ENCODE data around the gene NTMT1. TPM values are rescaled to one million over a fixed set of nuclear protein-coding genes. Genes with fewer than 3 reads are reported as not detected.

Gene NTMT1, protein sequence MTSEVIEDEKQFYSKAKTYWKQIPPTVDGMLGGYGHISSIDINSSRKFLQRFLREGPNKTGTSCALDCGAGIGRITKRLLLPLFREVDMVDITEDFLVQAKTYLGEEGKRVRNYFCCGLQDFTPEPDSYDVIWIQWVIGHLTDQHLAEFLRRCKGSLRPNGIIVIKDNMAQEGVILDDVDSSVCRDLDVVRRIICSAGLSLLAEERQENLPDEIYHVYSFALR
- 10 to 100 TPM; 28.9 to 63.1 TPM for total RNA-seq

DNA sequence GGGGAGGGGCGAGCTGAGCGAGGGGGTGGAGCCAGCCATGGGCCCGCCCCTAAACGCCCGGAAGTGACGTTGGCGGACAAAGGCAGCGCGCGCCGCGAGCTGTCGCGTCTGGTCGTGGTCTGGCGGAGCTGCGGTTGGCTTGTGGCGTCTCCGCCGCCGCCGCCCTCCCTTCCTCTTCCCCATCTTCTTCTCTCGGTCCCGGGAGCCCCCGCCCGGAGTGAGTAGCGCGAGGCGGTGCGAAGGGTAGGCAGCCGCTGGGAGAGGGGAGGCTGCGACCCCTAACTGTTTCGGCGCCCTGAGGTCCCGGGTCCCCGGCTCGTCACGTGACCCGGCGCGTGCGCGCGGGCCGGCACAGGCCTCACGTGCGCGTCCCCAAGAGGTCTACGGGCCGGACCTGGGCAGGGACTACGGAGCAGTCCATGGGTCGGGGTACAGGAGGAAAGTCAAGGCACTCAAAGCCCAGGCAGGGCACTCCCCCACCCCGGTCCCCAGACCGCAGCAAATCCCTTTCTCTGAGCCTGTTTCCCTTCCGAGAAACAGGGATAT, at the start of gene NTMT1:
Gene NTMT1, plus strand, starts transcription at position 85 of the 546 bp plus-strand sequence. CDS start 6,541 bp downstream, outside the sequence.
- peaks cover 44 to 49% of the 10 kb centered on the region in 2 donors for H3K4me1 Mint-ChIP-seq (ENCODE audit: low read depth in 2 of 2)
- ATAC-seq (peak; percentile 92 to 96), DNase-seq (ENCODE audit: low spot score) (peak; percentile 89)
- peak within 1 kb of the TSS; percentile 92 for H3K4me3 Mint-ChIP-seq
- no peaks in the 10 kb centered on the region for H3K9me3 Mint-ChIP-seq
- peaks cover 2 to 8% of the 10 kb centered on the region in 2 donors for H3K27me3 Mint-ChIP-seq
- no peaks in the 10 kb centered on the region for H3K36me3 Mint-ChIP-seq
- peak within 1 kb of the TSS; percentile 80 to 83 for H3K27ac Mint-ChIP-seq

DNA sequence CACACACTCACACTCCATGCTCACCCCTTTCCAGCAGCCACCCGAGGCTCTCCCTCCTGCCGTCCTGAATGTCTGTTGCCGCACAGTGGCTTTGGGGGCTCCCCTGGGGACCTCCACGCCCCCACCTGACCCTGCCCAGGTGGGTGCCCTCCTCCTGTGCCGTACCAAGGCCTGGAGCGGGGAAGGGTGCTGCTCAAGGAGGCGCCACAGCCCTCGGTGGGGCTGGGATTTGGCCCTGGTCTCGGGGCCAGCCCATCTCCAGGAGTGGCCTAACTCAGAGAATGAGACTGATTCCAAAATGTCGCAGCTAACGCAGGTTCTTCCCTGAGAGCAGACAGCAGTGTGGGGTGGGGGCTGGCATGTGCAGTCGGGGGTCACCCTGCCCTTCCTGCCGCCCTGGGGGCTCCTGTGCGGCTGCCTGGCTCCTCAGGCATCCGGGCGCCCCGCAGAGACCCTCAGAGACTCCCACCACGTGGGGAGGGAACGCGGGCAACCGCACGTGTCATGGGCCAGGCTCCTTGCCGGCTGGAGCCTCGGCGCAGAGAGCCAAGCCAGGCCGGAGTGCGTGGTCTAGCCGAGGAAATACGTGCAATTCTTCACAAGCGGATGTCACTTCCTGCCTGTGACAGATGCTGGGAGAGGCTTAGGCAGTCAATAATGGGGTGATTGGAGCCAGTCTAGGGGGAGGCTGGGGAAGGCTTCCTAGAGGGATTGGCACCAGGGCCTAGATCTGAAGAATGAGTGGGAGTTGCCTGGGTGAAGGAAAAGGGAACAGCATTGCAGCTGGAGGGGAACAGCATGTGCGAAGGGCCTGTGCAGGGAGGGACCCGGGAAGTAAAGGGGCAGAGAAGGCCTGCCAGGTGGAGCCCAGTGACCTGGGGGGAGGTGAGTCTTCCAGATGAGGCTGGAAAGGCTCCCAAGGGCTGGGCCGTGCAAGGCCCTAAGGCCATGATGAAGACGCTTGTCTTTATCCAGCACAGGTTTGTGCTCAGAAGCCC, 49.1 kb upstream of the NTMT1 start:
- DNase-seq (ENCODE audit: low spot score) (no peak), ATAC-seq (no peak)
- Mint-ChIP-seq H3K36me3 (no peaks in the 10 kb centered on the region), H3K4me1 (ENCODE audit: low read depth in 2 of 2) (peaks cover 0 to 8% of the 10 kb centered on the region in 2 donors), H3K4me3 (no peak overlapping the region), H3K27me3 (peaks cover 5 to 10% of the 10 kb centered on the region in 2 donors), H3K9me3 (no peaks in the 10 kb centered on the region), H3K27ac (no peak overlapping the region)

DNA sequence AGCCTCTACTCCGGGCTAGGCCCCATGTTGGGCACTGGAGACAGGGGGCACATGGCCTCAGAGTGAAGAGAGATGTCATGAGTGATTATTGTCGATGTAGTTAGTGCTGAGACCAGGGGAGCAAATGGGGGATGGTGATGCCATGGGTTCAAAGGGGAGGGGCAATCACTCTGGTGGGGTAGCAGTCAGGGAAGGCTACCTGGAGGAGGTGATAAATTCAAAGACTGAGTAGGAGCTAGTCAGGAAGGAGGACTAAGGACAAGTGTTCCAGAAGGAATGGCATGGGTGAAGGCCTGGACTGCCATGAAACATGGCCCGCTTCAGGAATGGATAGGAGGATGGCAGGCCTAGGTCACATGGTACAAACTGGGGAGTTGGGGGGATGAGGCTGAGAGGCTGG, 46.7 kb upstream of the NTMT1 start:
- Mint-ChIP-seq H3K27me3 (peaks cover 3 to 10% of the 10 kb centered on the region in 2 donors), H3K4me1 (ENCODE audit: low read depth in 2 of 2) (peaks cover 4 to 14% of the 10 kb centered on the region in 2 donors), H3K27ac (no peak overlapping the region), H3K4me3 (no peak overlapping the region), H3K9me3 (no peaks in the 10 kb centered on the region), H3K36me3 (no peaks in the 10 kb centered on the region)
- ATAC-seq (no peak), DNase-seq (ENCODE audit: low spot score) (no peak)

DNA sequence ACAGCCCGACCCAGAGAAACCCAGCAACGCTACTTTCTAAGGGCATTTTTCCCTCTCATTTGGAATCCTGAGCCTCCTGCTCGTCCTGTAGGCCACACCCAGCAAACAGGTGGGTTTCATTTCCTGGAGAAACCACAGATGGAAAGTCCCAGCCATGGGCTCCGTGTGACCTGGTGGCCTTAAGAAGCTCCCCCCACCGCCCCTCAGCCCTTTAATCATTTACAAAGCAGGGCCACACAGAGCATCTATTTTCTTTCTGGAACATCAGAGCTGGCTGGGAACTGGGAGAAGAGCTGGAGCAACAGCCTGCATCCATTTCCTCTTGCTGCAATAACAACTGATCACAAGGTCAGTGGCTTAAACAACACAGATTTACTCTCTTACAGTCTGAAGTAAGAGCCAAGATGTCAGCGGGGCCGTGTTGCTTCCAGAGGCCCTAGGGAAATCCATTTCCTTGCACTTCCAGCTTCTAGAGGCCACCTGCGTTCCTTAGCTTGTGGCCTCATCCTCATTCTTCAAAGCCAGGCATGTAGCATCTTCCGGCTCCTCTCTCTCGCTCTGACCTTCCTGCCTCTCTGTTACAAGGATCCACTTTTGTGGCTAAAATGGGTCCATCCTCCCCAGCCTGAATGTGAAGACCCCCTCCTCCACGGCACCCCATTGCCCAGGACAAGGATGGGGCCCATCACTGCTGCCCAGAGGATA, 45.6 kb upstream of the NTMT1 start:
- Mint-ChIP-seq H3K27me3 (peaks cover 3 to 10% of the 10 kb centered on the region in 2 donors), H3K9me3 (no peaks in the 10 kb centered on the region), H3K36me3 (no peaks in the 10 kb centered on the region), H3K4me3 (no peak overlapping the region), H3K27ac (no peak overlapping the region), H3K4me1 (ENCODE audit: low read depth in 2 of 2) (peaks cover 8 to 17% of the 10 kb centered on the region in 2 donors)
- ATAC-seq (peak in 1 of 2 donors; percentile 2), DNase-seq (ENCODE audit: low spot score) (no peak)

DNA sequence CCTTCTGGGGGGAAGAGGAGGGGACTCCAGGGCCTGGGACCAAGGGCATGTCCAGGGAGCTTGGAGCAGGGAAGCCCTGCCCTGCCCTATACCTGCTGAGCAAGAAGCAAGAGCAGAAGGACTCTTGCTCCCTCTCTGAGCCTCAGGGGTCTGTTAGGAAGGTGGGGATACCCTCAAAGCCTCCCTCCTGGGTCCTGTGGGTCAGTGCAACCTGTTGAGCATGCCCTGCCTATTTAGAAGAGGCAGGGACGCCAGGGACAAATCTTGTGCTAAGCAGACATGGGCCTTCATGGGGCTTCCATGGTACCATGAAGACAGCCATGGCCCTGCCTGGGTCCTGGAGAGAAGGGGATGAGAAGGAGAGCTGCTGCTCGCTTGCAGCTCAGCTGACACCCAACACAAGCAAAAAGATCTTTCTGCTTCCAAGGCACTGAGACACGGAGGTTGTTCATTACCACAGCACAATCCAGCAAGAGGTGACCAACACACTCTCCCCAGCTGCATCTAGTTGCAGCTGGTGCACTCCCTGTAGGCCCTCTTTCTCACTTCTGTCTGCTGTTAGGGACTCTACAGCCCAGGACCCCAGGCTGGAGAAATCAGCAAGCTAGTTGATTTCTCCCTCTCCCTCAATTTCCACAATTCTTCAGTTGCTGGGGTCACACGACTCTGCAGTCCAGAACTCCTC, 44.3 kb upstream of the NTMT1 start:
- Mint-ChIP-seq H3K27ac (no peak overlapping the region), H3K36me3 (no peaks in the 10 kb centered on the region), H3K4me3 (no peak overlapping the region), H3K4me1 (ENCODE audit: low read depth in 2 of 2) (peaks cover 8 to 17% of the 10 kb centered on the region in 2 donors), H3K9me3 (no peaks in the 10 kb centered on the region), H3K27me3 (peaks cover under 1 to 3% of the 10 kb centered on the region in 2 donors)
- no peak for DNase-seq (ENCODE audit: low spot score)
- no peak for ATAC-seq

DNA sequence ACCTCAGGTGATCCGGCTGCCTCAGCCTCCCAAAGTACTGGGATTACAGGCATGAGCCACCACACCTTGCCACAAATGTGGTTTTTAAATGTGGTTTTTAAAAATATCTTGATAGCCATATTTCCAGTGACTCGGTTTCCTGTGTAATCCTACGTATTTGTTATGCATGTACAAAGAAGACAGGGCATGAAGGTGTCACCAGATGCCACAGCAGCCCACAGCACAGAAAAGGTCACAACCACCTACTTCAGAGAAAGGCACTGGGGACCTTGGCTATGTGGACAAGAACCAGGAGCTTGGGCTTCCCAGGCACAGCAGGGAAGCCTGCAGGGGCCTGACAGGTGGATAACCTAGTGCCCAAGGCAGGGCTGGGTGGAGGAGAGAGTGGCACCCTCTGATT, 43.1 kb upstream of the NTMT1 start:
- H3K27ac Mint-ChIP-seq: no peak overlapping the region
- DNase-seq (ENCODE audit: low spot score) (no peak), ATAC-seq (no peak)
- H3K27me3 Mint-ChIP-seq: no peaks in the 10 kb centered on the region
- no peaks in the 10 kb centered on the region for H3K9me3 Mint-ChIP-seq
- H3K4me3 Mint-ChIP-seq: no peak overlapping the region
- no peaks in the 10 kb centered on the region for H3K36me3 Mint-ChIP-seq
- H3K4me1 Mint-ChIP-seq (ENCODE audit: low read depth in 2 of 2): peaks cover 8 to 15% of the 10 kb centered on the region in 2 donors

DNA sequence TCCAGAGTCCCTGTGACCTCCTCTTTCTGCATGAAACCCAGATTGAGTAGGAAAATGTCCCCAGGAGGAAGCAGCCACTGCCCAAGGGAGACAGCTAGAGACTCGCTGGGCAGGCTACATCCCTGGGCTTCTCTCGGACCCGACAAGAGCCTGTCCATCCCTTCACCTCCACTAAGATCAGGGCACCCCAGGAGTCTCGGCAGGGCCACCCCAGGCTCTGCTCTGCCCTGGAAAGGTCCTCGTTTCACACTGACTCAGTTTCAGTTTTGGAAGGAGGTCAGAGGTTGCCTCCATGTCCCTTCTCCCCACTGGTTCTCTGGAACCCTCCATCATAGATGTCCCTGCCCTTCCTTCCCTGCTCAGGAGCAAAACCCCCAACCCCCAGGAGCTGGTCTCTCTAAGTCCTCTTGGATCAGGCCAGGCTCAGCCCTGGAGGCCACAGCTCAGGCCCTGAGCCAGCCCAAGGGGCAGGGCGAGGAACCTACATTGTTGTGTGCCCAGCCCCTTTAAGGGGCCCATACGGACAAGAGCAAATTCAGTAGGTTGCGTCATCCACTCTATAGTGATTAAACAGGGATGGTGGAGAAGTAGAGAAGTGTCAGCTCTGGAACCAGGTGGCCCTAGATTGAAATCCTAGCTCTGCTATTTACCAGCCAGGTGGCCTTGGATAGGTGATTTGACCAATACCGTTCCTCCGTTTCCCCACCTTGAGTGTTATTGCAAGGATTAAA, 42.5 kb upstream of the NTMT1 start:
- no peaks in the 10 kb centered on the region for H3K9me3 Mint-ChIP-seq
- ATAC-seq (no peak), DNase-seq (ENCODE audit: low spot score) (no peak)
- no peak overlapping the region for H3K4me3 Mint-ChIP-seq
- peaks cover 8 to 13% of the 10 kb centered on the region in 2 donors for H3K4me1 Mint-ChIP-seq (ENCODE audit: low read depth in 2 of 2)
- H3K36me3 Mint-ChIP-seq: no peaks in the 10 kb centered on the region
- H3K27me3 Mint-ChIP-seq: peaks cover 0 to 2% of the 10 kb centered on the region in 2 donors
- peak overlapping the region in 1 of 2 donors; percentile 76 for H3K27ac Mint-ChIP-seq

DNA sequence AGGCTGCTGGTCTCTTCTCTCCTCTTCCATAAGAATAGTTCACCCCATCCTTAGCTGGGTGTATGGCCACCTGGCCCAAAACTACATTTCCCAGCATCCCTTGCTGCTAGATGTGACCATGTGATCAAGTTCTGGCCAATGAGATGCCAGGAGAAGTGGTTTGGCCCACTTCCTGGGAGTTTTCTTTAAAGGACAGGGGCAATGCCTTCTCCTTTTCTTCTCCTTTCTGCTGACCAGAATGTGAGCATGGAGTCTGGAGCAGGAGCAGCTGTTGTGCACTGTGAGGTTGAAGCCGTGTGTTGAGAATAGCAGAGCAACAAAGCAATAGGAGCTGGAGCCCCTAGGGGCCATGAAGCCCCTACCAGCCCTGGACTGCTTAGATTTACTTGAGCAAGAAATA, 41.8 kb upstream of the NTMT1 start:
- peaks cover 0 to 9% of the 10 kb centered on the region in 2 donors for H3K27me3 Mint-ChIP-seq
- H3K9me3 Mint-ChIP-seq: no peaks in the 10 kb centered on the region
- ATAC-seq (peak; percentile 58 to 87), DNase-seq (ENCODE audit: low spot score) (no peak)
- H3K36me3 Mint-ChIP-seq: no peaks in the 10 kb centered on the region
- H3K4me3 Mint-ChIP-seq: no peak overlapping the region
- peak overlapping the region; percentile 76 to 95 for H3K27ac Mint-ChIP-seq
- peaks cover 8 to 13% of the 10 kb centered on the region in 2 donors for H3K4me1 Mint-ChIP-seq (ENCODE audit: low read depth in 2 of 2)

DNA sequence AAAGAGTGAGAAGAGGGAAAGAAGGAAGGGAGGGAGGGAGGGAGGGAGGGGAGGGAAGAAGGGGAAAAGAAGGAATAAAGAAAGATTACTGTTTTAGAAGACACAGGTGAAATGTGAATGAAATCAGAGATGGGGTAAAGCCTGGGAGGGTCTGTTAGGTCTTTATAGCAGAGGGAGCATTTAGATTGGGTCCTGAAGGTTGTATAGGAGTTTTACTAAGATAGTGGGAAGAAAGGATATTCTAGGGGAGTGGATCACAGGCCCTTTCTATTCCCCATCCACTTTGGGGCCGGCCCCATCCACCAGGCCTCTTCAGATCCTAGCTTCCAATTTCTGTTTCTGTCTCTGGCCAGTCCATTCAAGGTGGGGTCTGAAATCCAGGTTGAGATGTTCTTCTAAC, 40.6 kb upstream of the NTMT1 start:
- H3K36me3 Mint-ChIP-seq: no peaks in the 10 kb centered on the region
- H3K4me1 Mint-ChIP-seq (ENCODE audit: low read depth in 2 of 2): peaks cover 8 to 13% of the 10 kb centered on the region in 2 donors
- H3K4me3 Mint-ChIP-seq: no peak overlapping the region
- no peaks in the 10 kb centered on the region for H3K9me3 Mint-ChIP-seq
- DNase-seq (ENCODE audit: low spot score) (no peak), ATAC-seq (no peak)
- H3K27ac Mint-ChIP-seq: peak overlapping the region in 1 of 2 donors; percentile 95
- H3K27me3 Mint-ChIP-seq: peaks cover 4 to 10% of the 10 kb centered on the region in 2 donors

DNA sequence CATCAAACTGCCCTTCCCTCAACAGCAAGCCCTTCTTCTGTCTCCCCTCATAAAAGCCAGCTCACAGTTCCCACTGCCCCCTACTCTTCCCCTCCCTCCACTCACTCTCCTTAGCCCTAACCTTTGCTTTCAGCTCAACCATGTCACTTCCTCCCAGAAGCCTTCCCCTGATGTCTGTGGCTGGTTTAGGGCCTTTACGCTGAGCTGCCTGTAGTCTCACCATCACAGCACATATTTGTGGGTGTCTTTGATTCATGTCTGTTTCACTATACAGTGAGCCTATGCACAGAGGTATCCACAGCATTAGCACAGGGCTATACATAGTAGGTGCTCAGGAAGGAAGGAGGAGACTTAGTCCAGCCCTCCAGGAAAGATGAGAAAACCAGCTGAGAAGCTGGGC, 39.7 kb upstream of the NTMT1 start:
- Mint-ChIP-seq H3K27me3 (peaks cover 9 to 10% of the 10 kb centered on the region in 2 donors), H3K27ac (no peak overlapping the region), H3K9me3 (no peaks in the 10 kb centered on the region), H3K36me3 (no peaks in the 10 kb centered on the region), H3K4me3 (no peak overlapping the region), H3K4me1 (ENCODE audit: low read depth in 2 of 2) (peaks cover 8 to 11% of the 10 kb centered on the region in 2 donors)
- DNase-seq (ENCODE audit: low spot score): no peak
- no peak for ATAC-seq

DNA sequence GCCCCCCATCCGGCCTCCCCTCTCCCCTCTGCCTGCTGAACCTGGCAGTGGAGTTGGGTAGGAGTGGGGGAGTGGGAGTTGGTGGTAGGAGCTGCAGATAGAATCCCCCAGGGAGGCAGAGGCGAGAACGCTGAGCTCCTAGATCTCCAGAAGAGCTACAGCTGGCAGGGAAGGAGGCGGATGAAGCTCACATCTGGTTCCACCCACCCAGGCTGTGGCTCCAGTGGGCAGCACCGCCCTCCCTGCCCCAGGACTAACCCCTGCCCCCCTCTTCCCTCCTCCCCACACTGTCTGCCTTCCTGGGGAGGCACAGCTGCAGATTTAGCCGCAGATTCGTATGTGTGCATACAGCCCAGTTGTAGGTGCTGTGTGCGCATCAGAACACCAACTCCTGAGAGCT, 39.3 kb upstream of the NTMT1 start:
- DNase-seq (ENCODE audit: low spot score): no peak
- no peaks in the 10 kb centered on the region for H3K9me3 Mint-ChIP-seq
- H3K27me3 Mint-ChIP-seq: peaks cover 9 to 10% of the 10 kb centered on the region in 2 donors
- H3K27ac Mint-ChIP-seq: no peak overlapping the region
- no peaks in the 10 kb centered on the region for H3K36me3 Mint-ChIP-seq
- no peak overlapping the region for H3K4me3 Mint-ChIP-seq
- peaks cover 8 to 11% of the 10 kb centered on the region in 2 donors for H3K4me1 Mint-ChIP-seq (ENCODE audit: low read depth in 2 of 2)
- ATAC-seq: no peak

DNA sequence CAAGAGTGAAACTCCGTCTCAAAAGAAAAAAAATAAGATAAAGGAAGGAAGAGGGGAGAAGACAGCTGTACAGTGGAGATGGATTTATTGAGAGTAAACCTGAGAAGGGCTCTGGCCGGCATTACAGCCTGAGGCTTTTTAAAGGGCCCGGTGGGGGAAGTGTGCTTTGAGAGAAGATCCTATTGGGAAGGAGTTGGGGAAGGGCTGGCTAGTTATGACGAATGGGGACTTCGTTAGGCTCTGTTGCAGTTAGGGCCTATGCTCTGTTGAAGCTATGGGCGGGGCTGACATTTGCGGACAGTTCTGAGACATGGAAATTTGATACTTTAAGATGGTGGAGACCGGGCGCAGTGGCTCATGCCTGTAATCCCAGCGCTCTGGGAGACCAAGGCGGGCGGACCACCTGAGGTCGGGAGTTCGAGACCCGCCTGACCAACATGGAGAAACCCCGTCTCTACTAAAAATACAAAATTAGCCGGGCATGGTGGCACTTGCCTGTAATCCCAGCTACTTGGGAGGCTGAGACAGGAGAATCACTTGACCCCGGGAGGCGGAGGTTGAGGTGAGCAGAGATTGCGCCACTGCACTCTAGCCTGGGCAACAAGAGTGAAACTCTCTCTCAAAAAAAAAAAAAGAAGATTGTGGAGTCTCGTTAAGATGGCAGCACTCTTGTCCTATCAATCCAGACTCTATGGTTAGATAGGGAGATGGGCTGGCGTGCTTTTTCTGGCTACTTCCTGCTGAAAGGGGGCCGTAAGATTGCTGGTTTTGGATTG, 38.3 kb upstream of the NTMT1 start:
- Mint-ChIP-seq H3K27ac (no peak overlapping the region), H3K4me1 (ENCODE audit: low read depth in 2 of 2) (peaks cover 8 to 11% of the 10 kb centered on the region in 2 donors), H3K4me3 (no peak overlapping the region), H3K9me3 (no peaks in the 10 kb centered on the region), H3K36me3 (no peaks in the 10 kb centered on the region), H3K27me3 (peaks cover 9 to 10% of the 10 kb centered on the region in 2 donors)
- DNase-seq (ENCODE audit: low spot score) (no peak), ATAC-seq (no peak)
